Stomach (tissue), 4 donors: ENCODE data around the gene EPS8L2.

ENCODE experiments used
- EP300 ChIP-seq: sonication (generic); formaldehyde crosslinking; IDR thresholded peaks from one replicate; pipeline ENCODE4 v1.6.1; 2017; ENCODE audit warnings: antibody characterized with exemption
- TF ChIP-seq, protein P1 (sequence below), 7 experiments: fragments of 450-650 bp in 4 of 7; fragments of 200-600 bp in 3 of 7; sonication (generic) in 3 of 7; IDR thresholded peaks; one replicate each; pipeline ENCODE4 v1.5.1; 2016 to 2019; ENCODE audit warnings: antibody characterized with exemption in 7 of 7, control low read depth in 2 of 7, mild to moderate bottlenecking in 1 of 7

DNA sequence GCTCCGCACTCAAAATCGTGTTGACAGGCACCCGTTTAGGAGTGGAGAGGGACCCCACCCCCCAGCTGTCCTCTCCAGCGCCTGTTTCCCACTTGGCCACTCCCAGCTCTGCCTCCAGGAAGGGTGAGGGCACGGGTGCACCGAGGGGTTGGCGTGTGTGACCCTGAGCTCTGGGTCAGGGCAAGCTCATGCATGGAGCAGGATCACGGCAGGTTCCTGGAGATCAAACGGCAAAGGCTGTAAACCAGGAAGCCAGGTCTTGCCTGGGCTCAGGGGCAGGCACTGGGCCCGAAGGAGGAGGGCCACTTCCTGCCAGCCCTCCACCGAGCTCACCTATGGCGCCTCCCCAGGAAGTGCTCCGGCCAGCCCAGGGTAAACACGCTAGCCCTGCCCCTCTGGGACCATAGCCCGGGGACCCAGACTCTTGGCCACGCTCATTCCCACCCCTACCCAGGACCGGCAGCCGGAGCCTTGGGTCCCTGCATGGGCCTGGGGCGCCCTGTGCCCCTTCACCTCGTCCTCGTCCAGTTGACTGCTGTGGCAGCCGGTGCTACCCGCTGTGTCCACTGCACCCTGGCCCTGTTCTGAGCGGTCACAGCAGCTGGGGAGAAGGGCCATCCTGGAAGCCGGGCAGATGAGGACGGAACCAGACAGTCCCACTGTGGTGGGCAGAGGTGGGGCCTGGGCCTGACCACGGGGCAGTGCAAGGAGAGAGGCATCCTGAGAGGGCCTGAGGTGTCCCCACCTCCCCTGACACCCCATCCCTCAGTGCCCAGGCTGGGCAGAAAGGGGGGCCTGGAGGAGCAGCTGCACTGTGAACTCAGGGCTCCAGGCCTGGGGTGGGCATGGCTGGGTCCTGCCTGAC lies 1.0 kb upstream of the EPS8L2 start:
- TF ChIP-seq, protein P1, sequence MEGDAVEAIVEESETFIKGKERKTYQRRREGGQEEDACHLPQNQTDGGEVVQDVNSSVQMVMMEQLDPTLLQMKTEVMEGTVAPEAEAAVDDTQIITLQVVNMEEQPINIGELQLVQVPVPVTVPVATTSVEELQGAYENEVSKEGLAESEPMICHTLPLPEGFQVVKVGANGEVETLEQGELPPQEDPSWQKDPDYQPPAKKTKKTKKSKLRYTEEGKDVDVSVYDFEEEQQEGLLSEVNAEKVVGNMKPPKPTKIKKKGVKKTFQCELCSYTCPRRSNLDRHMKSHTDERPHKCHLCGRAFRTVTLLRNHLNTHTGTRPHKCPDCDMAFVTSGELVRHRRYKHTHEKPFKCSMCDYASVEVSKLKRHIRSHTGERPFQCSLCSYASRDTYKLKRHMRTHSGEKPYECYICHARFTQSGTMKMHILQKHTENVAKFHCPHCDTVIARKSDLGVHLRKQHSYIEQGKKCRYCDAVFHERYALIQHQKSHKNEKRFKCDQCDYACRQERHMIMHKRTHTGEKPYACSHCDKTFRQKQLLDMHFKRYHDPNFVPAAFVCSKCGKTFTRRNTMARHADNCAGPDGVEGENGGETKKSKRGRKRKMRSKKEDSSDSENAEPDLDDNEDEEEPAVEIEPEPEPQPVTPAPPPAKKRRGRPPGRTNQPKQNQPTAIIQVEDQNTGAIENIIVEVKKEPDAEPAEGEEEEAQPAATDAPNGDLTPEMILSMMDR (IDR thresholded peaks at IDR 0.05), result no peak
- TF ChIP-seq EP300, result no peak
